GM10266 (cell line): ENCODE data around the gene KCNH1.

ENCODE experiments used
- DNase-seq: peaks from one replicate; pipeline ENCODE4 v3.0.0; 2012; ENCODE audit errors: extremely low spot score
- TF ChIP-seq, protein P1 (sequence below): IDR thresholded peaks from 2 replicates; pipeline ENCODE4 v1.5.1; 2012; ENCODE audit warnings: mild to moderate bottlenecking, low read depth; ENCODE audit not compliant: control insufficient read depth, insufficient read depth; ENCODE audit errors: missing control alignments

KCNH1 gene

DNA sequence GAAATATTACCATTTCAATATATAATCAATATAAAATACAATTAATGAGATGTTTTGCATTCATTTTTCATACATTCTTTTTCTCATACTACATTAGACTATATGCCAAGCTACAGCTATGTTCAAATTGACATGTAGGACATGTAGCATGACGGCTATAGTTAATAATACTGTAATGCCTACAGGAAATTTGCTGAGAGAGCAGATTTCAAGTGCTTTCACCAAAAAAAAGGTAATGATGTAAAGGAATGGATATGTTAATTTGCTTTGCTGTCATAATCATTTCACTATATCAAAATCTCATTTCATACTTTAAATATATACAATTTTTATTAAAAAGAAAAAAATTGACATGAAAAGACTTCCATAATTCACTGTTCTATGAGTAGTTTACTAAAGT, 215.1 kb downstream of the KCNH1 start:
- TF ChIP-seq, protein P1, sequence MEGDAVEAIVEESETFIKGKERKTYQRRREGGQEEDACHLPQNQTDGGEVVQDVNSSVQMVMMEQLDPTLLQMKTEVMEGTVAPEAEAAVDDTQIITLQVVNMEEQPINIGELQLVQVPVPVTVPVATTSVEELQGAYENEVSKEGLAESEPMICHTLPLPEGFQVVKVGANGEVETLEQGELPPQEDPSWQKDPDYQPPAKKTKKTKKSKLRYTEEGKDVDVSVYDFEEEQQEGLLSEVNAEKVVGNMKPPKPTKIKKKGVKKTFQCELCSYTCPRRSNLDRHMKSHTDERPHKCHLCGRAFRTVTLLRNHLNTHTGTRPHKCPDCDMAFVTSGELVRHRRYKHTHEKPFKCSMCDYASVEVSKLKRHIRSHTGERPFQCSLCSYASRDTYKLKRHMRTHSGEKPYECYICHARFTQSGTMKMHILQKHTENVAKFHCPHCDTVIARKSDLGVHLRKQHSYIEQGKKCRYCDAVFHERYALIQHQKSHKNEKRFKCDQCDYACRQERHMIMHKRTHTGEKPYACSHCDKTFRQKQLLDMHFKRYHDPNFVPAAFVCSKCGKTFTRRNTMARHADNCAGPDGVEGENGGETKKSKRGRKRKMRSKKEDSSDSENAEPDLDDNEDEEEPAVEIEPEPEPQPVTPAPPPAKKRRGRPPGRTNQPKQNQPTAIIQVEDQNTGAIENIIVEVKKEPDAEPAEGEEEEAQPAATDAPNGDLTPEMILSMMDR, result no peak
- DNase-seq, result no peak

DNA sequence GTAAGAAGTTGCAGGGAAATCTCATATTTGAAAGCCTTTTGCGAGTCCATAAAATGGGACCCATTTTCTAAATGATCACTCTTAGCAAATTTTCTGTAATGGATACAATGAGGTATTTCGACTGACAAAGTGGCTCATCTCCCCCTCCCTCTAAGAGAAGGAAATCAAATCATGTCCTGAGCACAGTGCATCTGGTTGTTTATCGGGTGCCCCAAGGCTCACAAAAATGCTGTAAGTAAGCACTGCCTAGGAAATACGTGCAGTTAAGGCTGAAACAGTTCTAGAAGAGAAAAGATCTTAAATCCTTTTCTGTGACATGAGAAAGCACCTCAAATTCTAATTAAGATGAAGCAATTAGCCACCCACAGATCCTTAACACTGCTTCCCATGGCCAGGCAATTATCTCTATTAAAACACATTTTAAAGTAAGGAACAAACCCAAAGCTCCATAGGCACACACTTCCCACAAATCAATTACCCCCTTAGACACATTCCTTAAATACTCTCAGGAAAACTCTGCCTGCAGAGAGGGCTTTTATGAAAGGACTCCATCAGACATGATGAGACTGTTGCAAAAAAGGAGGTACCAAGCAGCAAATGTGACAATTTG, 216.3 kb downstream of the KCNH1 start:
- TF ChIP-seq, protein P1, result no peak
- no peak for DNase-seq

DNA sequence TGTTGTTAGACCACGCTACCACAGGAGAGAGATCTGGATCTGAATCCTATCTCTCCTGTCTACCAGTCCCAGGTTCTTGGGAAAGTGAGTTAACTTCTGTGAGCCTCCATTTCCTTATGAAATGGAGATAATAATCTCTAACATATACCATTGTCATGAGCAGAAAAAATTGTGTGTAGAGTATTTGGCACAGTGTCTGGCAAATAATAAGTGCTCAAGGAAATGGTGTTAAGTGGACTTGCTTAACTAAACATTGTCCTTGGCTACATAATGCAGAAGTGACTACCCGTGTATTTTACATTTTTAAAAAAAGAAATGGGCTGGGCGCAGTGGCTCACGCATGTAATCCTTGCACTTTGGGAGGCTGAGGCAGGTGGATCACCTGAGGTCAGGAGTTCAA, 217.4 kb downstream of the KCNH1 start:
- no peak for DNase-seq
- TF ChIP-seq, protein P1, result no peak

DNA sequence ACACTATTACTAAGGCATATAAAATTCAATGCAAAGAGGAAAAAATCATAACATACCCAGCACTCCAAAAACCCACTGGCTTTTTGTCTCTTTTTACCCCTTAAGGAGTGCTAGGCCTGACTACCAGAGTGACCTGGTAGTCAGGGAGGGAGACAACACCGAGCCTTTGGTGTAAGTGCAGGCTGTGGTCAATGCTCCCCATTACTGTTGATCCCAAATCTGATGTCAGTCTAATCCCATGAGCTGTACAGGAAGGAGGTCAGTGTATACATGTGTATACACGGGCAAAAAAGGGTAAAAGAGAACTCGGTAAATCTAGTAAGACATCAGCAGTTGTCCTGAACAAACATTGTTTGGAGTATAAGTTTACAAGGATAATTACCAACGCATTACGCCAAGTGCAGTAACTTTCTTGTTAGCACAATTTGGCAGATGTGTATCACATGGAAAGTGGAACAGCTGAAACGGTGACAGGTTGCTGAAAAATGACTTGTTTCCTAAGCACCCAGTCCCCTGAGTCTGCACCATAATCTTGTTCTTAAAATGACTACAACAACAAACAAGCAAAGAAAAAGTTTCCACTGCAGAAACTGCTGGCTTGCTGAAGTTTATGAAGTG, 217.9 kb downstream of the KCNH1 start:
- DNase-seq, result no peak
- TF ChIP-seq, protein P1, result no peak

DNA sequence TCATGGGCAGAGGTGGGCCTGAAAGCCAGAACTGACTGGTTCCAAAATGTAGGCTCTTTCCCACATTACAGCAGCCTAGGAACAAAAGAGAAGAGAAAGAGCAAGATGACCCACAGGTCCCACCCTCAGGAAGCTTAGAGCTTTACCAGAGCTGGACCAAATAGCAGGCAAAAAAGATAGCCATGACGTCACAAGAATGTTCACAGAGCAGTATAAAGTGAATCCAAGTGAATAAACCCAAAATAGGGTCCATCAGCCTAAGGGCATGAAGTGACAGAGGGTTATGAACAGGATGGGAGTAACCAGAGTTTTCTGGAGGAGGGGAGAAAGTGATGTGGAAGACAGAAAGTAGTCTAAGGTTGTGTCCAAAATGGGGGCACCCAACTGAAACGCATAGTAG, 221.2 kb downstream of the KCNH1 start:
- TF ChIP-seq, protein P1, result no peak
- no peak for DNase-seq

DNA sequence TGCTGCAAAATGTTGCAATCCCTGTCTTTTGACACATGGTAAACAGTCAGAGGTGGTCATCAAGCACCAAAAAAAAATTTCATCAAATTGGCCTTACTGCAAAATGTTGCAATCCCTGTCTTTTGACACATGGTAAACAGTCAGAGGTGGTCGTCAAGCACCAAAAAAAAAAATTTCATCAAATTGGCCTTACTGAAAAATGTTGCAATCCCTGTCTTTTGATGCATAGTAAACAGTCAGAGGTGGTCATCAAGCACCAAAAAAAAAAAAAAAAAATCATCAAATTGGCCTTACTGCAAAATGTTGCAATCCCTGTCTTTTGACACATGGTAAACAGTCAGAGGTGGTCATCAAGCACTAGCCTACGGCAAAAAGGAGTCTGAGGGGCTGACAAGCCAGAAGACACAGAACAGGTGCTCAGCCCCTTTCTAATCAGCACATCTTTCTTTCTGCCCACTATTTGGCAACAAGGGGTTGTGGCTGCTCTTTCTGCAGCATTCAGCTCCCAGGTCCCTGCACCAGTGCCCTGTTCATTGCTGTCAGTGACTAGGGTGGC, 223.8 kb downstream of the KCNH1 start:
- TF ChIP-seq, protein P1, result no peak
- DNase-seq, result no peak

DNA sequence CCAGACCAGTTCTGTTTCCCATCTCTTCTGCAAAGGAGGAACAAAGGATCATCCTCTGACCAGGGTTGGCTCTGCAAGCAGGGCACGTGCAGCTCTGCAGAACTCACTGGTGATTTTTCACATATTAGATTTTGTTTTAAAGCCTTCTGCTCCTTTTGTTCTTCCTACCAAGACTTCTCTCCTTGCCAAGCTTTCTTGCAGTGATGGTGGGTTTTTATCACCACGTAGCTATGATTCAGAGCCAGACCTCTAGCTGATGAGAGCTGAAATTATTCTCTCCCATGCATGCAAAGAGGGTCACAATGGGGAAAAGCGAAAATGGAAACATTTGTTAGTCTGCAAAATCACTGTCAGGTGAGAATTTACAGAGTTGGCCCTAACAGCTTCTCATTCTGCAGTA, 225.2 kb downstream of the KCNH1 start:
- no peak for DNase-seq
- TF ChIP-seq, protein P1, result no peak
